ENCODE data around the gene NMRAL1. TPM values are rescaled to one million over a fixed set of nuclear protein-coding genes. Genes with fewer than 3 reads are reported as not detected.
A peak's percentile ranks its signal among the peaks of the same experiment; 100 is the strongest.

NMRAL1 gene
- total RNA-seq, 1 experiment from 2014 or later = 48.6 TPM

DNA sequence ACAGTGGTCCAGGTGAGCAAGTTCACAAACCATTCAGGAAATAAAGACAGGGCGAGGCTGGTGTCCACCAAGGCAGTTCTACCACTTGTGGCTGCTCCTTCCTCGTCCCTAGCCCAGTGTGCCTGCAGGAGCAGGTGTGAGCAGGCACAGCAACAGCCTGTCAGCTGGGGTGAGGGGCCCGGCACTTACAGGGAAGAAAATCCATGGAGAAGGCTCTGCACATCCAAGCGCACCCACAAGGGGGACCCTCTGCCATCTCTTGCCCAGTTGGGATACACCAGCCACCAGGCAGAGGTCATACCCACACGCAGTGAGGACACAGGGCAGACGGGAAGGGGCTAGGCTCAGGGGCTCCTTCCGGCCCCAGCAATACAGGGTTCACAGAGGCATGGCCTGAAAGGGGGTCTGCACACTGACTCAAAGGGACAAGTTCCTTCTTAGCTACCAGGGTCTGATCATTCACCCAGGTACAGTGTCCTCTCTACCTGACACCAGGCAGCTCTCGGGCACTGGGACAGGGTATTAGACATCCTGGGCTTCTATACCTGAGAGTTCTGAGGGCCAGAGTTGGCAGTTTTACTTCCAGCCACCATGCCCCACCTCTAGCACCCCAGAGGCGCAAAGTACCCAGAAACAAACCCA, 37.1 kb upstream of the NMRAL1 start:
- TSS peak; percentile 16 for BruUV-seq (replicated peaks)
- CTCF ChIA-PET = interaction anchor here (0.6 to 8.9 kb wide), 5 partner anchors 11 to 74 kb away, joined by 3 to 86 read pairs (median 5); no protein-coding TSS in a partner anchor
- DNase-seq (ENCODE audit: unreplicated experiment) = peak; percentile 32
- H3K4me1 Mint-ChIP-seq (ENCODE audit: insufficient read depth, unreplicated experiment) = no peaks in the 10 kb centered on the region
- H3K27me3 Mint-ChIP-seq (ENCODE audit: insufficient read depth, unreplicated experiment) = no peaks in the 10 kb centered on the region
- H3K9me3 Mint-ChIP-seq (ENCODE audit: unreplicated experiment) = no peaks in the 10 kb centered on the region
- intact Hi-C loops (cut with micrococcal nuclease) = no loop called here
- TF ChIP-seq, protein P1, sequence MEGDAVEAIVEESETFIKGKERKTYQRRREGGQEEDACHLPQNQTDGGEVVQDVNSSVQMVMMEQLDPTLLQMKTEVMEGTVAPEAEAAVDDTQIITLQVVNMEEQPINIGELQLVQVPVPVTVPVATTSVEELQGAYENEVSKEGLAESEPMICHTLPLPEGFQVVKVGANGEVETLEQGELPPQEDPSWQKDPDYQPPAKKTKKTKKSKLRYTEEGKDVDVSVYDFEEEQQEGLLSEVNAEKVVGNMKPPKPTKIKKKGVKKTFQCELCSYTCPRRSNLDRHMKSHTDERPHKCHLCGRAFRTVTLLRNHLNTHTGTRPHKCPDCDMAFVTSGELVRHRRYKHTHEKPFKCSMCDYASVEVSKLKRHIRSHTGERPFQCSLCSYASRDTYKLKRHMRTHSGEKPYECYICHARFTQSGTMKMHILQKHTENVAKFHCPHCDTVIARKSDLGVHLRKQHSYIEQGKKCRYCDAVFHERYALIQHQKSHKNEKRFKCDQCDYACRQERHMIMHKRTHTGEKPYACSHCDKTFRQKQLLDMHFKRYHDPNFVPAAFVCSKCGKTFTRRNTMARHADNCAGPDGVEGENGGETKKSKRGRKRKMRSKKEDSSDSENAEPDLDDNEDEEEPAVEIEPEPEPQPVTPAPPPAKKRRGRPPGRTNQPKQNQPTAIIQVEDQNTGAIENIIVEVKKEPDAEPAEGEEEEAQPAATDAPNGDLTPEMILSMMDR (IDR thresholded peaks at IDR 0.05; ENCODE audit: unreplicated experiment) = peak; percentile 49
- peaks cover 35% of the 10 kb centered on the region for H3K36me3 Mint-ChIP-seq (ENCODE audit: insufficient read depth, unreplicated experiment)
- POLR2A ChIA-PET = interaction anchor here (1.8 kb wide), 1 partner anchor 36 kb away, joined by 5 read pairs; no protein-coding TSS in a partner anchor
- no peak overlapping the region for H3K4me3 Mint-ChIP-seq (ENCODE audit: unreplicated experiment)
- no peak overlapping the region for H3K27ac Mint-ChIP-seq (ENCODE audit: low read depth, unreplicated experiment)

DNA sequence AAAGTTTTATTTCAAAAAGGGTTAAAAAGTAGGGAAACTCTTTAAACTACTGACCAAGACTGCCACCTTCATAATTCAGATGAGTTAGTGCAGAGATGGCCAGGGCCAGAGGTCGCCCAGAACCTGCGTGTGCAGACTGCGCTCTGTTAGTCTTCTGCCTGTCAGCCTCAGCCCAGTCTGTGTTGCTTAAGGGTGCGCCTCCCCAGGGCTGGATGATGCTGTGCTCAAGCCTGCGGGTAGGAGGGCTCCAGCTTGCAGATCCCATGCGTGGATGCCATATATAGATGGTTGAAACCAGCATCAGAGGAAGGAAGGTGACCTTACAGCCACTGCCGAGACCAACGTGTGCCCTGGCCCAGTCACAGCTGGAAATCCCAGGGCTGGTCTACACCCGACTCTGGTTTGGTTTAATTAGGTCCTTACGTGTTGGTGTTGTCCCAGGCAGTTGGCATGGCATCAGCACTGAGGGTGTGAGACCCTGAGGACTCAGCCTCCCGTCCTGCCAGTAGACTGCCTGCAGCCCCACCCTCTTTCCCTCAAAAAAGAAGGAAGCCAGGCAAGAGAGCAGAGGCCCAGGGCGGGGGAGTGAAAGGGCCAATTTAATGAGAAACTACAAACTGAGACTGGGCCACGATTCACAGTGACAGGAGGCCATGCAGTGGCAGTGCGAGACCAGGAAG, 36.5 kb upstream of the NMRAL1 start:
- H3K27ac Mint-ChIP-seq (ENCODE audit: low read depth, unreplicated experiment) = no peak overlapping the region
- TF ChIP-seq, protein P1 (IDR thresholded peaks at IDR 0.05; ENCODE audit: unreplicated experiment) = no peak
- peaks cover 41% of the 10 kb centered on the region for H3K36me3 Mint-ChIP-seq (ENCODE audit: insufficient read depth, unreplicated experiment)
- no peaks in the 10 kb centered on the region for H3K27me3 Mint-ChIP-seq (ENCODE audit: insufficient read depth, unreplicated experiment)
- DNase-seq (ENCODE audit: unreplicated experiment) = no peak
- ChIA-PET CTCF (interaction anchor here (1.1 to 8.9 kb wide), 8 partner anchors 9 to 115 kb away, joined by 3 to 86 read pairs (median 3); no protein-coding TSS in a partner anchor), POLR2A (interaction anchor here (0.8 to 1.8 kb wide), 2 partner anchors 37 to 42 kb away, joined by 5 read pairs; no protein-coding TSS in a partner anchor)
- H3K4me3 Mint-ChIP-seq (ENCODE audit: unreplicated experiment) = no peak overlapping the region
- no peaks in the 10 kb centered on the region for H3K9me3 Mint-ChIP-seq (ENCODE audit: unreplicated experiment)
- BruUV-seq (replicated peaks) = no TSS peak
- no peaks in the 10 kb centered on the region for H3K4me1 Mint-ChIP-seq (ENCODE audit: insufficient read depth, unreplicated experiment)
- intact Hi-C loops (cut with micrococcal nuclease) = no loop called here

DNA sequence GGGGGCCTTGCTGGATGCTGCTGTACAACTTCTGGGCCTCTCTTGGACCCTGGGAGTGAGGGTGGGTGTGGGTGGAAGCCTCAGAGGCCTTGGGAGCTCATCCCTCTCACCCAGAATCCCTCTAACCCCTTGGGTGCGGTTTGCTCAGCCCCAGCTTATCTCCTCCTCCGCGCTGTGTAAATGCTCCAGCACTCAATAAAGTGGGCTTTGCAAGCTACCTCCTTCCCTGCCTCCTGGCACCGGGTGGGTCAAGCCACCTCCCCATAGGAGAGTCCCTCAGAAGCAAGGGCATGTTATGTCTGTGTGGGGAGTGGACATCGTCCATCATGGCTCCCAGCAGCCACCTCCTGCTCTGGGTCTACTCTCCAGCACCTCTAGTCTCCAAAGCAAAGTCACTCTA, 35.7 kb upstream of the NMRAL1 start:
- no peaks in the 10 kb centered on the region for H3K9me3 Mint-ChIP-seq (ENCODE audit: unreplicated experiment)
- intact Hi-C loops (cut with micrococcal nuclease) = no loop called here
- ChIA-PET CTCF (interaction anchor here (0.7 to 8.9 kb wide), 7 partner anchors 8 to 116 kb away, joined by 3 to 86 read pairs (median 3); no protein-coding TSS in a partner anchor), POLR2A (interaction anchor here (0.8 to 1.8 kb wide), 2 partner anchors 38 to 43 kb away, joined by 5 read pairs; no protein-coding TSS in a partner anchor)
- no TSS peak for BruUV-seq (replicated peaks)
- H3K27ac Mint-ChIP-seq (ENCODE audit: low read depth, unreplicated experiment) = no peak overlapping the region
- no peaks in the 10 kb centered on the region for H3K4me1 Mint-ChIP-seq (ENCODE audit: insufficient read depth, unreplicated experiment)
- TF ChIP-seq, protein P1 (IDR thresholded peaks at IDR 0.05; ENCODE audit: unreplicated experiment) = no peak
- DNase-seq (ENCODE audit: unreplicated experiment) = no peak
- peaks cover 41% of the 10 kb centered on the region for H3K36me3 Mint-ChIP-seq (ENCODE audit: insufficient read depth, unreplicated experiment)
- no peak overlapping the region for H3K4me3 Mint-ChIP-seq (ENCODE audit: unreplicated experiment)
- H3K27me3 Mint-ChIP-seq (ENCODE audit: insufficient read depth, unreplicated experiment) = no peaks in the 10 kb centered on the region

DNA sequence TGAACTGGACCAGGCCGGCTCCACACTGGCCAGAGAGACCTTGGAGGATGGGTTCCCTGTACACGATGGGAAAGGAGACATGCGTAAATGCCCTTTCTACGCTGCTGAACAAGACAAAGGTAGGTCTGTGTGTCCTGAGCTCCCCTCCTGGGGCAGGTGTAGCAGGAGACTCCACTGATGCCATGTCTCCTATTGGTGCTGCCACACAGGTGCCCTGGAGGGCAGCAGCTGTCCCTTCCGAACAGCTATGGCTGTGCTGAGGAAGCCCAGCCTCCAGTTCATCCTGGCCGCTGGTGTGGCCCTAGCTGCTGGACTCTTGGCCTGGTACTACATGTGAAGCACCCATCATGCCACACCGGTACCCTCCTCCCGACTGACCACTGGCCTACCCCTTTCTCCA, 35.0 kb upstream of the NMRAL1 start:
- Mint-ChIP-seq H3K36me3 (ENCODE audit: insufficient read depth, unreplicated experiment) (peaks cover 41% of the 10 kb centered on the region), H3K4me1 (ENCODE audit: insufficient read depth, unreplicated experiment) (no peaks in the 10 kb centered on the region), H3K27ac (ENCODE audit: low read depth, unreplicated experiment) (no peak overlapping the region), H3K9me3 (ENCODE audit: unreplicated experiment) (no peaks in the 10 kb centered on the region), H3K27me3 (ENCODE audit: insufficient read depth, unreplicated experiment) (no peaks in the 10 kb centered on the region), H3K4me3 (ENCODE audit: unreplicated experiment) (no peak overlapping the region)
- no peak for DNase-seq (ENCODE audit: unreplicated experiment)
- TF ChIP-seq, protein P1 (IDR thresholded peaks at IDR 0.05; ENCODE audit: unreplicated experiment) = no peak
- BruUV-seq (replicated peaks) = no TSS peak
- POLR2A ChIA-PET = no interaction called here
- intact Hi-C loops (cut with micrococcal nuclease) = no loop called here
- CTCF ChIA-PET = interaction anchor here (0.6 to 8.9 kb wide), 8 partner anchors 8 to 1063 kb away, joined by 3 to 86 read pairs (median 3); no protein-coding TSS in a partner anchor
